ENCODE measurements around the gene ANKRD53.

The ANKRD53 gene

DNA sequence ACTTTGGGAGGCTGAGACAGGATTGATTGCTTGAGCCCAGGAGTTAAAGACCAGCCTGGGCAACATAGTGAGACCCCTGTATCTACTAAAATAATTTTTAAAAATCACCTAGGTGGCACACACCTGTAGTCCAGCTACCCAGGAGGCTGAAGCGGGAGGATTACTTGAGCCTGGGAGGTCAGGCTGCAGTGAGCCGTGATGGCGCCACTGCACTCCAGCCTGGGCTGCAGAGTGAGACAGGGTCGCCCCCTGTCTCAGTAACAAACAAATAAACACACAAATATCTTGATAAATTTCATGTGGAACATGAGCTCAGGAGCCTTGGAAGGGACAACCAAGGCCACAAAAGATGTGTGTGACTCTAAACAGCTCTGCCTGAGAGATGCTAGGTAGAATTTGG, 11.7 kb upstream of the ANKRD53 start:
- DNase-seq = no peak

DNA sequence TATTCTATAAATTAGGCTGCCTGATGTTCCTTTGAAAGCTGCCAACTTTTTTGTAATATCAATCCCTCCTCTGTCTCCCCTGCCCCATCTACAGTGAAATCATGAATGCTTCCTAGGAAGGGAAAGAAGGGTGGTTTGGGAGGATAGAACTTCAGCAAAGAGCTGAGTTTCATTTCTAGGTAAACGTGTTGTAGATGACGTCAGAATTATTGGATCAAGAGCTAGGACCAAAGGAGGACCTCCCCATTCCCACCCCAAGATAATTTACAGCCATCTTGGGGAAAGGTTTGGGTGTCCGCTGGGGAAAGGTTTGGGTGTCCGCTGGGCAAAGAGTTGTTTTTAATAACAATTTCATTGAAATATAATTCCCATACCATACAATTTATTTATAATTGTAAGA, 11.2 kb upstream of the ANKRD53 start:
- no peak for DNase-seq

DNA sequence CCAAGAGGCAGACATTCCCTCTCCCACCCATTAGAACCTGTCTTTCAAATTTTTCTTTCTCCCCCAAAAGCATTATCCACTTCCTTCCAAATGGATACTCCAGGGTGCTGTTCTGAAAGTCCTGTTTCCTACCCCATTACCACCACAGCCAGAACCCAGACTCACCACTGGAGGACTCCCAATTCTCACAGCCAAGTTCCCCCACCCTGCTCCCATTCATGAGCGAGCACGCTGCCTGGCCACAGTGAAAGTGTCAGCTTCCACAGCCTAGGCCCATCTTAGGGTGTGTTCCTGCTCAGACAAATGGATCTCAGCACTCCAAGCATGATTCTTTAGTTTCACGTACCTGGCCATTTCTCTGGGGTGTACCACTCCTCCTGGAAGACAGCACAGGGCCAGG, 3.8 kb upstream of the ANKRD53 start:
- DNase-seq = no peak

DNA sequence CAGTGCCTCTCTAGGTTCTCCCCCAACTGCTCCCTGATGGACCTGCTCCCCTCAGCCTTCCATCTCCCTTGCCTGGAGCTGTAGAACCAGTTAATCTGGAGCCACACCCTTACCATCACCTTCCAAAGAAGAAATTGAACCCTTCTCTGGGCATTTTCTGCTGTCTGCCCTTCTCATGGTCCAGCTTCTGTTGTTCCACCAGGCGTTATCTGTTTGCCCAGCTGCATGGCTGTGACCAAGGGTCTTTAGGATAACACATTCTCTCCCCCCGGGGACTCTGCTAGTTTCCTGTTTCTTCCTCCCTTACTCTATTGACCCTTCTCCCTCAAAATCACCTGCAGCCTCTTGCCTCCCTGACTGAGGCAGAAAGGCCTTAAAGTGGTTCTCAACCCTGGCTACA, 3.2 kb upstream of the ANKRD53 start:
- DNase-seq = no peak

DNA sequence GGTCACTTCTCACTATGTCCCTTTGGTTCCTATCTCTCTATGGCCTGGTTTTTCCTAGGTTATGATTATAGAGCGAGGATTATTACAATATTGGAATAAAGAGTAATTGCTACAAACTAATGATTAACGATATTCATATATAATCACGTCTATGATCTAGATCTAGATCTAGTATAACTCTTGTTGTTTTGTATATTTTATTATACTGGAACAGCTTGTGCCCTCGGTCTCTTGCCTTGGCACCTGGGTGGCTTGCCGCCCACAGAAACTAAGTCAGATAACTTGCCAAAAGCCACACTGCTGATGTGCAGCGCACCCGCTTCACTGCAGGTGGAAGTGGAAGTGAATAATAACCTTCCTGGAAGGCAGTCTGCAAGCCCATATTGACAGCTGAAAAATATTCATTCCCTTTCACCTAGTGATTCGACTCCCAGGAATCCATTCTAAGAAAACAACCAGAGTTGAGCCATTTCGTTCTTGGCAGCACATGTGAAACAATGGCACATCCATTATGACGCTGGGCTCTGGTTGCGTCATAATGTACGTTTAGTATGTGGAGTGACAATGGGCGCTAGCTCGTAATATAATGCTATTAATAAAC, 725 bp upstream of the ANKRD53 start:
- DNase-seq = peak; percentile 52

DNA sequence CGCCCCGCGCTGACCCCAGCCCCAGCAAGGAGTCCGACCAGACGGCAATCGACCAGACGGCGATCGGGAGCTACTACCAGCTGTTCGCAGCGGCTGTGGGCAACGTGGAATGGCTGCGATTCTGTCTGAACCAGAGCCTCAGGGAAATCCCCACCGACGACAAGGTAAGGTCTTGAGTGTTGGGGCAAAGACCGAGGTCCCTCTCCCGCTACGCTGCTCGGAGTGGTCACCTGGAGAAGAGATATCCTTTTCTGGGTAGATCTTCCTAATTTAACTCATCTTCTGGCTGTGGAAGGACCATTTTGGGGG, 704 bp downstream of the ANKRD53 start:
- DNase-seq = no peak

DNA sequence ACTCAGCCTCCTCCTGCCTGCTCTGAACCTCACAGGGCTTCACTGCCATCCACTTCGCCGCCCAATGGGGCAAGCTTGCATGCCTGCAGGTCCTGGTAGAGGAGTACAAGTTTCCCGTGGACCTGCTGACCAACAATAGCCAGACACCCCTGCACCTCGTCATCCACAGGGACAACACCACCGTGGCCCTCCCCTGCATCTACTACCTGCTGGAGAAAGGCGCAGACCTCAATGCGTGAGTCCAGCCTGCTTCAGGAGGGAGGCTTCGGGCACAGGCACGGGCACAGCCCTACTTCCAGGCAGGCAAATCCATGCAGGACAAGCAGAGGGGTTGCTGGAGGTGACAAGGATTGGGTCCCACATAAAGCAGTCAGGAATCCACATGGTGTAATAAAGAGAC, 1.2 kb downstream of the ANKRD53 start:
- no peak for DNase-seq

DNA sequence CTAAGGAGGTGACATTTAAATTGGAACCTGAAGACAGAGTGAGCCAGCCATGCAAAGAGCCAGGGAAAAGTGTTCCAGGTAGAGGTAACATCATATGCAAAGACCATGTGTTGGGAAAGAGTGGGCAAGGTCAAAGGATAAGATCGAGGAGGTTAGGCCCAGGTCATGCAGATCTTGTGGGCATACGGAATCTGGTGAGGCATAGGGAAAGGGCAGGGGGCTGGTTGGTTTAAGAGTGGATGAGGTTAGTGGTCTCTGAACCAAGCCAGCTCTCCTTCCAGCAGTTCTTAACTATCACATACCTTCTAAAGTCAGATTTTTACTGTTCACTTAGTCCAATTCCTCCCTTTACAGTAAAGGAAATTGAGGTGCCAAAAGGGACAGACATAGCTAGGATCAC, 3.0 kb downstream of the ANKRD53 start:
- DNase-seq = no peak

DNA sequence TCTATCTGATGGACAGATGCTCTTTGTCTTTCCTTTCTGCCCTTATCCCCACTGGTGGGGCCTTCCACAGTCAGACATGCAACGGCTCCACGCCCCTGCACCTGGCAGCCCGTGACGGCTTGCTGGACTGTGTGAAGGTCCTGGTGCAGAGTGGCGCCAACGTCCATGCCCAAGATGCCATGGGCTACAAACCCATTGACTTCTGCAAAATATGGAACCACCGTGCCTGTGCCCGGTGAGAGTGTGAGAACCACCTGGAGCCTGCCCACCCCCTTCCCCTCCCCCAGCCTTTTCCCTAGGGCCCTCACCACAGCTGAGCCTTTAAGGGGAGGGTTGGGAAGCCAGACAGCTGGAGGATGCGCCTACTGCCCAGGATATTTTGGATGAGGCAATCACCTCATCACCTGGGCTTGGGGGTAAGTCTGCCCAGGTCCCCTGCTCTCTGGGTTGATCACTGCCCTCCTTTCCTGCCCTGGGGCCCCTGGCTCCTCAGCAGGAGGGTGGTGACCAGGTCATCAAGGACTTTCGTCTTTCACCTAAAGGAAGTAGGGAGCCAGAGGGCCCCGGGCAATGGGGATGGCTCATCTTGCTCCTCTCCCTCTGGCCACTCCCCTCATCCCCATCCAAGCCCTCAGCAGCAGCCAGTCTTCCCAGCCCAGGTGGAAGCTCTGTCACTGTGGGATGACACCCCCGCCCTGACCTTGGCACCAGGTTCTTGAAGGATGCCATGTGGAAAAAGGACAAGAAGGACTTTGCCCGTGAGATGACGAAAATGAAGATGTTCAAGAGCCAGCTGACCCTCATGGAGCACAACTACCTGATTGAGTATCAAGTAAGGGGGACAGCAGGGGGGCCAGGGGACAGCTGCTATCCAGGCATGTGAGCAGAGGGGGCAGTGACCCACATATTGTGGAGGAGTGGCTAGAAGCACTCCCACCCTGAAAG, 3.7 kb downstream of the ANKRD53 start:
- DNase-seq = no peak

DNA sequence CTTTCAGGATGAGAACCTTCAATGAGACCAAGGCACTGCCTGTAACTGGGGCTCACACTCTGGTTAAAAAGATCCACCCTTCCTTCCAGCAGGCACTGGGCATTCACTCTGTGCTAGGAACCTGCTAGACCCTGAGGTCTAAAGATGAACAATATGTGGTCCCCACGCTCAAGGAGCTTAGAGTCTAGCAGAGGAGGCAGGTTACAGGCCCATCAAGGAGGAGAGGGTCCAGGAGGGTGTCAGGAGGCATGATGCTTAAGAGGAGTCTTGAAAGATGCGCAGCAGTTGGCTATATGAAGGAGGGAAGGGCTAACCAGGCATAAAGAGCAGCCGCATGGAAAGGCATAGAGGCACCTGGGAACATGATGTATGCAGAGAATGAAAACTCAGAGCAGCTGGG, 4.5 kb downstream of the ANKRD53 start:
- no peak for DNase-seq

DNA sequence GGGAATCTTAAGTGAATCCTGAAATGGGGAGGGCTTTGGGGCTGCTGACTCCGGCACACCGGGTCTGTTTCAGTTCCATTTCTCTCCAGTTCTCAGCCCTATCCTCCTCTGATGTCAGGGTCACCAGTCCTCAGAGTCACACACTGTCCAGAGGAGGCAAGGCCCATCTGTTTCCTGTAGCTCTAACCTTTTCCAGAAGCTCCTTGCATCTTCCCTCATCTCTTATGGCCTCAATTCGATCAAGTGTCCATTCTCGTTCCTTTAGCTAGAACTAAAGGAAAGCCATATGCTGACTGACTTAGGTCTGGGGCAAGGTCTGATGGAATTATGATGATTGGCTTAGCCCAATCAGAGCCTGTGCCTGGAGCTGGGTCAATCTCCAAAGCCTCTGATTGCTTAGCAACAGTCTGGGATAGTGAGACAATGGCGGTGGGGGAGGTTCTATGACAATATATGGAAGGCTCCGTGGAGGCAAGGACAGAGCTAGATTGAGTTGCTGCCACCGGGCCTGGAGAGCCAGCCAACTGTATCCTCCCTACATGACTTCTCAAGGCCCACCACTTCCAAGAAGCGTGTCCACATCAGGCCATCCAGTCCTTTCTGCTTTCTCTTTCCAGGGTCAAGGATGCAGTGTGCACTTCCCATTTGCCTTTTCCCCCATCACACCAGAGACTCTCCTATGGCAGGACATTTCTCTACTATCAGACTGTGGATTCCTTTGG, 5.2 kb downstream of the ANKRD53 start:
- no peak for DNase-seq

DNA sequence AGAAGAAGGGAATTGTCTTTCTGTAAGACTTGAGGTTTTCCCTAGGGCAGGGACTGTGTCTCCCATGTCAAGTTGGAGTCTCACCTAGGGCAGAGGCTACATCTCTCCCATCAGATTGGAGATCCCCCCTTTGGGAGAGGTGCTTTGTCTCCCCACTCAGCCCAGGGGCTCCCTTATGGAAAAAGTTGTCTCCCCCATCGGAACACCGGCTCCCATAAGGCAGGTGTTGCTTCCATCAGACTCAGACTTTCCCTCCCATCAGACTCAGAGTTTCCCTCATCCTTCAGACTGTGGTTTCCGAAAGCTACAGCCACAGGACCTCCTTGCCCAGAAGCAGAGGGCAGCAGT, 5.8 kb downstream of the ANKRD53 start:
- DNase-seq = no peak

DNA sequence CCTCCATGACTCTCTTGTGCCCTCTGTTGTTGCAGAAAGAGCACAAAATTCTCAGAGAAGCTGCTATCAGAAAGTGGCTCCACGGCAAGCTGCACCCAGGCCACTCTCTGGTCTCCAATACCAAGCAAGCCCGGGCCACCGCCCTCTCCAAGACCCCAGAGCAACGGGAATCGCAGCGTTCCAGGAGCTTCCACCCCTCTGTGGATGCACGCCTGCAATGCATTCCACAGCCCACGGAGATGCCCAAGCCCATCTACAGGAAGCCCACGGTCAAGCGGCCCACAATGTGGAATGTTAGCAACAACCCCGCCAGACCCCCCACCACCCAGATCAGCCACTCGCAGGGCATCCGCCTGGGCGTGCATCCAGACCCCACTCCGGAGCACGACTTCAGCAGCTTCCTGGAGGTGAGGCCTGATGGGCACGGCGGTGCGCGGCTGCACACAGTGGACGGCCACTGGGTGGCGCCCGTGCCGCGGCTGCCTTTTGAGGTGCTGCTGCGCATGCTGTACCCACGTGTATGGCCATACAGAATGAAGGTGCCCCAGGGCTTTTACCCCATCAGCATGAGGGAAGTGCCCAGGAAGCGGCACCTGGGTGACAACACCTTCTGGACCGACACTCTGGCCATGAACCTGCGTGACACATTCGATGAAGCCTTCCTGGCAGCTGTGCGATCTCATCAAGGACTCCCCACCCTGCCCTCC, 6.3 kb downstream of the ANKRD53 start:
- peak; percentile 87 for DNase-seq

DNA sequence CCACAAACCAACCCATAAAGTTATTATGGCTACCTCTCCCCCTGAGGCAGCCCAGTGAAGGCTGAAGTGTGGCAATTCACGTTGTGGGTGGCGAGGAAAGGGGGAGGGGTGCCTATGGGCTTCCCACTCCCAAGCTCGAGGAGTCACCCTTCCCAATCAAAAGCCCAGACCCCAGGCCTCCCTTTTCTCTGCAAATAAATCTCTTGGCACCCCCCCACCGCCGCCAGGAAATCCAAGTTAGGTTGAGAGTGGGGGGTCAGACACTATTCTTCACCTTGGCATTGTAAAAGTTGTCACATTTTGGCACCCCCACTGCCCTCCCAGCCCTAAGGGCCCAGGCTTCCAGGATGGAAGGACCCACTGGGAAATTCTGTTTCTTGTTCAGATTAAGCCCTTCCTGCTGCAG, 6.9 kb downstream of the ANKRD53 start:
- no peak for DNase-seq

DNA sequence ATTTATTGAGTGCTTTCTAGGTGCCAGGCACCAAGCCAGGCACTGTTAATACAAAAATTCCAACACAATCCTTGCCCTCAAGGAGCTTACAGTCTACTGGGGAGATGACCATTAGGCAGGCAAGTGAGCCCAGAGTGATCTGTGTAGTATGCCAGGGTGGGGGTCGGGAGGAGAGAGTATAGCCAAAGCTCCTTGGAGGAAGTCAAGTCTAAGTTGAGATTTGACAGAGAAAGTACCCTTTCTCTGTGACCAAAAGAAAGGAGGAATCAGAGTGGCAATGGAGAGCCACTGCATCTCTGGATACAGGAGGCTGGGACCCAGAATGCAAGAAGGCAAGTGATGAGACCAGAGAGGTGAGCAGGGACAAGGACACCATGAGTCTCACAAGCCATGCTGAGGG, 7.5 kb downstream of the ANKRD53 start:
- no peak for DNase-seq

DNA sequence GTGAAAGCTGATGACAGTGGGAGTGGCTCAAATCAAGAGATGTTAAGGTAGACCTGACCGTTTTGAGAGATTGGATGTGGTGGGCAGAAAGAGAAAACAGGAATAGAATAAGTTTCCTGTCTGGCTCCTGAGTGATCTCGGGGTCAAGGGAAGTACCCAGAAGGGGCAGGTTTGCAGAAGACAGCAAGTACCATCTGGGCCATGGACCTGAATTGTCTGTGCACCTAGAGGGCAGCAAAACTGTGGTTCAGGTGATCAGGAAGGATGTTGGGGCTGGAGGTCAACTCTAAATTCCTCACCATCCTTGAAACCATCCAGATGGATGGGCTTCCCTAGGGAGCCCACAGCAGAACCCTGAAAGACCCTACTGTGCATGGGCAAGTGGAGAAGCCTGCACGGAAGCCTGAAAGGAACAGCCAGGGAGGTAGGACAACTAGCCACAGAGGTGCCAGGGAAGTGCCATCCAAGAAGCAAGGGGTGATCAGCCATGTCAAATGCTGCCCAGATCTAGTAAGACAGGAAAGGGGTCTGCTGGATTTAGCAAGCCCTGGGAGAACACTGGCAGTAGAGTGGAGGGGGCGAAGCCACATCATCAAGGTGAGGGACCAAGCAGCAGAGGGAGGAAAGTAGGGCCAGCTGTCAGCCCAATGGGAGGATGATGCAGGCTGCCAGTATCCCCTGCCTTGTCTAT, 8.2 kb downstream of the ANKRD53 start:
- DNase-seq = no peak

DNA sequence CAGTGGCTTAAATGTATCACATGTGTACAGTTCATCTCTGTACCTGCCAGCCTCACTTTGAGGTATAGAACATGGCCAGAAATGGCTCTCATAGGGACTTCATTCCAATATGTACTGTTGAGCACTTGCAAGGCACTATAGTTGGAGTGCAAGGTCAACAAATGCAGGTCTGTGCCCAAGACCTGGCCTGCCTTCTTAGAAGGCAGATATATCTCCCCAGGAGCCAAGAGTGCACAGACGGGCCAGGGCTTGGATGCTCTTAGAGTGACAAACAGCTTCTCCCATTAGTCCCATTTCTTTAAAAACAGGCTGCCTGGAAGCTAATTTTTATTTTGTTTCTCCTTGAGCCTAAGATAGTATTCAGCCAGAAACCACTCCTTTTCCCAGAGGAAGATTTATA, 9.0 kb downstream of the ANKRD53 start:
- DNase-seq = no peak

DNA sequence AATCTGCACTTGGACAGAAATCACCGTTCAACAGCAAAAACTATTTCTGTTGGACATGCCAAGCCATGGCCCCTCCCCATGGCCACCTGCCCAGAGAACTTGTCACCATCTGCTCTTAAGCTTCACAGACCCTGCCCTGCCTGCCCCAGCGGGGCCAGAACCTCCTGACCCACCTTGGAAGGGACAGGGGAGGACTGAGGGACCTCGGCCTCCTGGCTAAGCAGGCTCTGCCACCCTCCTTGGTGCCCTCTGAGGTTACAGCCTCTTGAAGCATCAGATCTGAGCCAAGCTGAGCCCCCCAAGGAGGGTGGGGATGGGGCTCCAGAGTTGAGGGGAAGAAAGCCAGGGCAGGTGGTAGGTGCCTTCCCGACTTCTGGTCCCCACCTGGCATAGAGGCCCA, 9.7 kb downstream of the ANKRD53 start:
- DNase-seq = no peak

DNA sequence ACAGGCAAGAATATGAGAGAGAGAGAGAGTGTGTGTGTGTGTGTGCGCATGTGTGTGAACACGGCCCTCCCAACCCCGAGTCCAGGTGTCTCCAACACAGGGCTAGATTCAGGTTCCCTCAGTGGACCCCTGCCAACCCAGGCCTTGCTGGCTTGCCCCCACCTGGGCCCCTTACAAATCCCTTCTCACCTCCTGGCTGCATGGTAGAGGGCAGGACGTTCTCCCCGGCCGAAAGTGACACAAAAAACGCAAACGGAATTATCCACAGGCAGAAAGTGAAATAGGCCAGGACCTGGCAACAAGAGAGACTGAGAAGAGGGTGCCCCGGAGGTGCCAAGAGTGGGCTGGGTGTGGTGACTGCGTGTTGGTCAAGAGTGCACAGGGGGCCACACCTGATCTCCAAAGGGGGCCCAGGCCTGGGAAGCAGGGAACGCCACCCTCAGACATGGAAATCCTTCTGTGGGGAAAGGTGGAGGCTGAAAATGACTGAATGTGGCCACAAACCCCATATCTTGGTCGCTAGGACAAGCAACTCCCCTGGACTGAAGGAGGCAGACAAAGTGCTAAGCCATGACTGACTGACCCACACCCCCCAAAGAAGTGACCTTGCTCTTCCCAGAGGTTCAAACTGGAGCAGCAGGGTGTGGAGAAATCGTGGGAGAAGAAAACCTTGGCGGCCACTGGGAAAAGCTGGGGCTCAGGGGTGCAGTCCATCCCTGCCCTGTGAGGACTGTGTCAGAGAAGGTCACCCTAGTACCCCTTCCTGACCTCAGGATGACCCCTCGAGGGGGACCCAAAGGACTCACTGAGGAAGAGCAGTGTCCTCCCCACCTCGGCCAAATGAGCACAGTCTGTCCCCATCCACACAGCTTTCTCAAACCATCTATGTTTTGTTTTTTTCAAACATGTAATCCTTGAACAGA, 10.6 kb downstream of the ANKRD53 start:
- no peak for DNase-seq

DNA sequence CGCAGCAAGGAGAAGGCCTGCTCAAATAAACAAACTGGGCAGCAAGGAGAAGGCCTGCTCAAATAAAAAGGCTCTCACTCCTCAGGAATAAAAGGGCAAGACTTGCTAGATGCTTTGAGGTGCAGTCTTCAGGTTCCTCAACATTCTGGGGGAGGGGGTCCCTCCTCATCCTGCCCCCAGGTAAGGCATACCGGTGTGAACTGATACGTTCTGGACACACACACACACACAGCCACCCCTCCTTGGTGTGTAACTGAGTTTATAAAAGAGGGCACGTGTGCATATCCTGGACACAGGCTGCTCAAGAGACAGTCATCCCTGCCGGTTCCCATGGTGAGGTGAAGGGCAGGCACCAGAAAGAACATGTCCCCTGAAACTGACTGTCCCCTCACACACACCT, 11.8 kb downstream of the ANKRD53 start:
- no peak for DNase-seq

DNA sequence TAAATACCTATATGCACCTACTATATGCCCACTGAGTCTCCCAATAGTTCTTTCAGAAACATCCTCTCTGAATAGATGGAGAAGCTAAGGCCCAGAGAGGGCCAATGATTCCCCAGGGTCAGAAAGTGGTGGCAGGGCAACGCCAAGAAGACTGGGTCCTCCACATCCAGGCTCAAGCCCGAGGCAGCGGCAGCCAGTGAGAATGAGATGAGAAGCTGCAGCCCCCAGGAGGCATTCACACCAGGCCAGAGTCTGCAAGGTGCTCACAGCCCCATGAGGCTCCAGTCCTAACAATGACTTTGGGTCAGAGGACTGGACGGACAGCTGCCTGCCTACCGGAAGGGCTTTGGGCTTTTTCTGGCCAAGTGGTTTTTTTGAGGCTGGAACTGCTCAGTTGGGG, 12.7 kb downstream of the ANKRD53 start:
- no peak for DNase-seq

DNA sequence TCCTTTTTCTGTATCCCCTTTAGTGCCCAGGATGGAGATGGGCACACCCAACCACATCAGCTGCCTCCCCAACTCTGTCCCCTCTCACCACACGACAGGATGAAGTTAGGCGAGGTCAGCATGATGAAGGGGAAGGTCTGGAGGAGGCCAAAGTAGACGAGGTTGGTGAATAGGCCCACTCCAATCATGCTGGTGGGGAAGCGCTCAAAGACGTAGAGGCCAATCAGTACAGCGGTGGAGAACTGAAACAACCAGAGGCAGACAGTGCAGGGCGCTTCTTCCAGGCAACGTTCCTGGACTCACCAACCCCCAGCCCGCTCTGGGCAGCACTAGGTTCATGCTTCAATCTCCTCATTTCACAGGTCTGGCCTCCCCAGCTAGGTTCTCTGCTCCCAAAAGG, 13.3 kb downstream of the ANKRD53 start:
- DNase-seq = no peak

Measured in activated CD4-positive, alpha-beta T cell treated with anti-CD3 and anti-CD28 coated beads, Interleukin-10, Interleukin-2, amounts not matched to agents 100 ng/mL and 50 ng/mL, durations not matched to agents 16 hours and 8 hours (primary cell).